Psoas muscle (tissue), 8 donors: ENCODE results near the gene FNIP1. TPM values are rescaled to one million over a fixed set of nuclear protein-coding genes. Genes with fewer than 3 reads are reported as not detected.

ENCODE experiments used
- ATAC-seq, 4 donors: fragments of 200-7000 bp; cut with Tn5 transposase; one replicate each; pipeline ENCODE4 v1.9.1; 2020; ENCODE audit warnings: moderate library complexity in 3 of 4, mild to moderate bottlenecking in 2 of 4
- DNase-seq, 2 donors: peaks; one replicate each; pipeline ENCODE4 v3.0.0-alpha.2; 2020
- H3K27ac ChIP-seq: fragments of 200-600 bp; one replicate; pipeline ENCODE4 v1.8.0; 2022
- H3K27me3 ChIP-seq, 3 donors: fragments of 200-600 bp in 1 of 3; one replicate each; pipeline versions ENCODE4 v1.6.1 to v1.8.0; 2013 to 2022; ENCODE audit warnings: low read length in 2 of 3, mild to moderate bottlenecking in 2 of 3, moderate library complexity in 1 of 3; ENCODE audit not compliant: insufficient read depth in 3 of 3
- H3K36me3 ChIP-seq, 2 donors: fragments of 200-600 bp in 1 of 2; one replicate each; pipeline versions ENCODE4 v1.6.1 to v1.8.0; 2013 to 2022; ENCODE audit warnings: low read depth in 1 of 2, mild to moderate bottlenecking in 1 of 2, moderate library complexity in 1 of 2; ENCODE audit not compliant: insufficient read depth in 1 of 2
- H3K4me1 ChIP-seq: fragments of 200-600 bp; one replicate; pipeline ENCODE4 v1.8.0; 2022
- H3K4me3 ChIP-seq: fragments of 200-600 bp; one replicate; pipeline ENCODE4 v1.8.0; 2022; ENCODE audit warnings: mild to moderate bottlenecking
- H3K9me3 ChIP-seq: fragments of 200-600 bp; one replicate; pipeline ENCODE4 v1.8.0; 2022
- WGBS, 3 donors: extraction: QIAGEN DNeasy Blood & Tissue Kit; methylation state at CpG; one replicate each; pipeline versions ENCODE4 v1.1.6 to v1.1.7; 2013; 5-methylcytosine and 5-hydroxymethylcytosine counted together
- intact Hi-C, 2 donors: fragments of 100-400 bp; cut with DNase I; formaldehyde crosslinking; loops; one replicate each; pipeline versions ENCODE4 v1.11.0 to v1.14.2; 2022
- polyA plus RNA-seq, 3 donors: library from polyadenylated mRNA; stranded (reverse); fragments of 200-250 nt; gene quantifications; one replicate each; pipeline ENCODE4 v1.2.3, GENCODE V29; 2013
- total RNA-seq, 4 donors: library from RNA; stranded (reverse); fragmentation: NEBNext Ultra II Directional in 2 of 4; extraction: Animal tissue kit (Norgen Biotek cat#: 25700) in 2 of 4; gene quantifications; one replicate each; pipeline versions ENCODE4 v1.2.1 to v1.2.4, GENCODE V29; 2021 to 2023
- TF ChIP-seq, protein P1 (sequence below): fragments of 200-600 bp; IDR thresholded peaks from one replicate; pipeline ENCODE4 v1.8.0; 2022; ENCODE audit warnings: antibody characterized with exemption
- donor health status: healthy with polysubstance abuse.
- donor health status: DM: no; HTN: no; CAD: no; lungs with moderate emphysema.
- donor health status: Bipolar disorder and iron deficiency.
- donor health status: healthy.
- donor health status: DM: yes; HTN: yes; CAD: no.
- donor health status: DM: no; HTN: no; CAD: no.
- donor health status: DM: no; HTN: no; CAD: no.
- donor health status: DM: yes; HTN: yes; CAD: no.

Gene FNIP1
- total and polyA plus RNA-seq, 7 donors, result 6.4 to 45.2 (median 25.0) TPM

DNA sequence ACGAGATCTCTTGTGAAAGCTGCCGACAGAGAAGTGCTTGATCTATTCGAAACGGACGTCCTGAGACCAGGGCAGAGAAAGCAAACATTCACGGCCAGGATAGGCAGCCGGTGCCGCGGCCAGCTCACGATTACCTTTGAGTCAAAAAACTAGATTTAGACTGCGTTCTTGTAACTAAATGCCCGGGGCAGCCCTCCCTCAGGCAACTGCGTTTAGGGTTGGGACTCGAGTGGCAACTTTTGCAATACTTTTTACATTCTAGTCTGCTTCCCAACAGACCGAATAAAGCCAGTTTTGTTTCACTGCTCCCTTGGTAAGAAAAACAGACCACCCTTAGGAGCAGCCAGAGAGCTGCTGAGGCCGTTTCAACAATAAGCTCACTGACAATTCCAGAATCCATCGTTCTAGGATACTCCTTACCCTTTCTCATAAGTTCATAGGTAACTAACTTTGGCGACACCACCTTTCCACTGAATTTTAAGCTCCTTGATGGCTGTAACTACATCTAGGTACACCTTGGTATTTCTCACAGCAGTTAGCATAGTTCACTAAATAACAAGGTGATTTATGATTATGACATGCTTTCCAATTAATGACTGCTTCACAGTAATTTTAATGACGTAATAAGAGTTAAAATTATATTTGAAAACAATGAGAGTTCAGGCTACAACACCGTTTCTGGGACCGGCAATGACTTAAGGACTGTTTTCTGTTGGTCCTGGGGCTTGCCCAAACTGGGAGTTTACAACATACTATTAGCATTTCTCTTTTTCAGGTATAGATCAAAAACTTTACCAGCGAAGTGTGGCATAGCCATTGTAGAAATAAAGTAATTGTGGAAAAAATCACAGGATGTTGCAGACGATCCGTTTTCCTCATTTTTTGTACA, 160.9 kb downstream of the FNIP1 start:
- Histone ChIP-seq H3K4me3 (peak overlapping the region; percentile 89), H3K4me1 (peaks cover 36% of the 10 kb centered on the region), H3K9me3 (no peaks in the 10 kb centered on the region), H3K36me3 (no peaks in the 10 kb centered on the region), H3K27me3 (no peaks in the 10 kb centered on the region), H3K27ac (peak overlapping the region; percentile 95)
- TF ChIP-seq, protein P1, sequence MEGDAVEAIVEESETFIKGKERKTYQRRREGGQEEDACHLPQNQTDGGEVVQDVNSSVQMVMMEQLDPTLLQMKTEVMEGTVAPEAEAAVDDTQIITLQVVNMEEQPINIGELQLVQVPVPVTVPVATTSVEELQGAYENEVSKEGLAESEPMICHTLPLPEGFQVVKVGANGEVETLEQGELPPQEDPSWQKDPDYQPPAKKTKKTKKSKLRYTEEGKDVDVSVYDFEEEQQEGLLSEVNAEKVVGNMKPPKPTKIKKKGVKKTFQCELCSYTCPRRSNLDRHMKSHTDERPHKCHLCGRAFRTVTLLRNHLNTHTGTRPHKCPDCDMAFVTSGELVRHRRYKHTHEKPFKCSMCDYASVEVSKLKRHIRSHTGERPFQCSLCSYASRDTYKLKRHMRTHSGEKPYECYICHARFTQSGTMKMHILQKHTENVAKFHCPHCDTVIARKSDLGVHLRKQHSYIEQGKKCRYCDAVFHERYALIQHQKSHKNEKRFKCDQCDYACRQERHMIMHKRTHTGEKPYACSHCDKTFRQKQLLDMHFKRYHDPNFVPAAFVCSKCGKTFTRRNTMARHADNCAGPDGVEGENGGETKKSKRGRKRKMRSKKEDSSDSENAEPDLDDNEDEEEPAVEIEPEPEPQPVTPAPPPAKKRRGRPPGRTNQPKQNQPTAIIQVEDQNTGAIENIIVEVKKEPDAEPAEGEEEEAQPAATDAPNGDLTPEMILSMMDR, result no peak
- ATAC-seq, result peak in 3 of 4 donors; percentile 0 to 1 (median 0)
- WGBS, 3 donors, result 3 to 4% (median 4%) methylated on average over 24 of the region's 24 CpGs
- intact Hi-C loops, result no loop called here
- no peak for DNase-seq

DNA sequence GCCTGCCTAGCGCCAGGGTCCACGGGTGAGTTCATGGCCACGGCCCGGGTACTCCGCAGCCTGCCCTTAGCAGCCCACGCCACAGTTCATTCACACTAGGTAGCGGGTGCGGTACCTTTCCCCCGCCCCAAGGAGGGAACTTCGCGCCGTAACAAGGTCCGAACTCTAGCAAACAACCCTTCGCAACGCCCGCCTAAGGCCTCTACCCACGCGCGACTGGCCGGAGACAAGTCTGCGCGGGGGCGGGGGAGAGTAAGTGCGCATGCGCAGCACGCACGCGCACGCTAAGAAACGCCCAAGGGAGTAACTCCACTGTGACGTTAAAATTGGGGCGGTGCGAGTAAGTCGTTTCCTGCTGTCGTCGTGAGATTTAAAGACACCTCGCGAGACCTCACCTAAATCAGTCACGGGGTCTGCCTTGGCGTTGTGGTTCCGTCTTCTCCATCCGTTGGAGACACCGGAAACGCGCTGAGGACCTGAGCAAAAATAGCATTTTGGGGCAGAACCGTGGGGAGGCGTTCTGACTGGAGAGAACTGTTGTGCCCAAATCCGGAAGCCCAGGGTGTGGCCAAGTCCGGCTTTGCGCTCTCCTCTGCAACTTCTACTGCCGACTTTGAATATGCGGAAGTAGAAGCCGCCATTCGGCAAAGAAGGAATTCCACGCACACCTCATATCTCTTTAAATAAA, 161.7 kb downstream of the FNIP1 start, which contains the start of gene RAPGEF6:
RAPGEF6 (minus strand) TSS at position 234 of the 688 bp plus-strand sequence; CDS start at position 35, 199 bp downstream.
- WGBS, 3 donors, result 0% methylated on average over 55 of the region's 55 CpGs
- Histone ChIP-seq H3K27me3 (no peaks in the 10 kb centered on the region), H3K27ac (peak within 1 kb of the TSS; percentile 95), H3K4me3 (peak within 1 kb of the TSS; percentile 89), H3K36me3 (no peaks in the 10 kb centered on the region), H3K4me1 (peaks cover 43% of the 10 kb centered on the region), H3K9me3 (no peaks in the 10 kb centered on the region)
- DNase-seq (peak; percentile 96 to 97), ATAC-seq (peak; percentile 94 to 97 (median 96))
- intact Hi-C loops, result loop anchor here in 1 of 2 donors (5.0 kb wide), 1 partner anchor 162 kb away; the partner anchor contains the start of gene FNIP1
- TF ChIP-seq, protein P1, result no peak

DNA sequence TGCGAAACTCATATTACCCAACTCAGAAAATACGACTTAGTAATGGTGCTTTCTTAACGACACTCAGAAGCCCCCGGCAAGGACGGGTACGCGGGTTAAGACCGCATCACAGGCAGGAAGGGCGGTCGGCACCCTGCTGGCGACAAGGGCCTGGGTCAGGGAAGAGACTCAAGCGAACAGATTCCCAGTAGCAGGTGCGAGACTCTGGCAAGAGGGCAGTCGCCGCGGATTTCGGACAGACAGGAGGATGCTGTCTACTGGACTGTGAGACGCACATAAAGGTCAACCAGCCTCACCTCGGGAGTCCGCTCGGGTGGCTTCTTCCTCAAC, 162.2 kb downstream of the FNIP1 start:
- no peaks in the 10 kb centered on the region for H3K36me3 ChIP-seq
- 0% methylated on average over 21 of the region's 21 CpGs for WGBS, 3 donors
- peaks cover 44% of the 10 kb centered on the region for H3K4me1 ChIP-seq
- ATAC-seq, result peak; percentile 54 to 69 (median 61)
- intact Hi-C loops, result loop anchor here in 1 of 2 donors (5.0 kb wide), 1 partner anchor 163 kb away; the partner anchor contains the start of gene FNIP1
- TF ChIP-seq, protein P1, result peak; percentile 28
- H3K9me3 ChIP-seq, result no peaks in the 10 kb centered on the region
- peak overlapping the region; percentile 95 for H3K27ac ChIP-seq
- peak in 1 of 2 donors; percentile 63 for DNase-seq
- no peaks in the 10 kb centered on the region for H3K27me3 ChIP-seq
- H3K4me3 ChIP-seq, result peak overlapping the region; percentile 89

- no peaks in the 10 kb centered on the region for H3K27me3 ChIP-seq
- H3K36me3 ChIP-seq, result no peaks in the 10 kb centered on the region
- H3K4me1 ChIP-seq, result peaks cover 44% of the 10 kb centered on the region
- WGBS, 3 donors, result 3 to 7% (median 3%) methylated on average over 4 of the region's 4 CpGs
- H3K4me3 ChIP-seq, result peak overlapping the region; percentile 89
- peak overlapping the region; percentile 95 for H3K27ac ChIP-seq
- ATAC-seq (no peak), DNase-seq (no peak)
- intact Hi-C loops, result loop anchor here in 1 of 2 donors (5.0 kb wide), 1 partner anchor 163 kb away; the partner anchor contains the start of gene FNIP1
- H3K9me3 ChIP-seq, result no peaks in the 10 kb centered on the region
- TF ChIP-seq, protein P1, result no peak
Measured at GRCh38 chr5:131634238-131634637, 162.6 kb downstream of the FNIP1 start.
